Skin of body (tissue), 2 donors: ENCODE data around the gene DNAJB6. TPM values are rescaled to one million over a fixed set of nuclear protein-coding genes. Genes with fewer than 3 reads are reported as not detected.
"Not testable (repeated sequence)": the region's sequence is repeated elsewhere in the genome, so short reads cannot be mapped to it uniquely, and the experiment has no call there.

ENCODE experiments used
- DNase-seq: peaks from one replicate; lab custom pipeline; 2025; lab: John Stamatoyannopoulos, UW
- total RNA-seq: library from RNA; depleted of rRNA; stranded (reverse); fragments of >200 nt; gene quantifications from one replicate; pipeline ENCODE4 v1.2.3, GENCODE V29; 2014

DNAJB6 gene
- total RNA-seq, 1 donor from 2014 or later, result 97.8 TPM

DNA sequence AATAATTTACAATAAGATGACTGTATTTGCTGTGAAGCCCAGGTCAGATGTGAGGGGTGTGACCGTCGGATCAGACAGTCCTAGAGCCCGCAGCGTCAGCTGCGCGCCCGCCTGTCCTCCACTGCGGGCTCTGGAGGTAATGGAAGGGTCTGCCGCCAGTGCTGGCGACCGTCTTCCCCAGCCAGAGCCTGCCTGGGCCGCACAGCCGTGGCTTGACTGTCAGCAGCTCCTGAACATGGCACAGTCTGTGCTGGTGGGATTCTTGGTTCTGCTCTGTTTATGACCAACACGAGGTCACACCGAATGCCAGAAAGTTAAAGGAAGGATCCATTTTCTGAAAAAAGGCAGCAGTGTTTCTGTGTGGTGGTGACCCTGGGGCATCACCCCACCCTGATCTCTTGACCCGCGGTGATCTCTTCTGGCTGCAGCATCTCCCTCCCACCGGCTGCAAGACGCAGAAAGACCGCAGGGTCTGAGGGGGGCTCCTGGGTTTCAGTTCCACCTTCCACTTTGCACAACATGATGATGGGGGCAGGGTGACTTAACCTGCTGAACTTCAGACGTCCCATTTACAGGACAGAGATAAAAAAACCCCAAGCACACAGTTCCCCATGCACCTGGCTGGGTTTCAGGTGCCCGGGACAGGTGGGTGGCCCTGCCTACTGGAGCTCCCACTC, 103.7 kb downstream of the DNAJB6 start:
- no peak for DNase-seq

DNA sequence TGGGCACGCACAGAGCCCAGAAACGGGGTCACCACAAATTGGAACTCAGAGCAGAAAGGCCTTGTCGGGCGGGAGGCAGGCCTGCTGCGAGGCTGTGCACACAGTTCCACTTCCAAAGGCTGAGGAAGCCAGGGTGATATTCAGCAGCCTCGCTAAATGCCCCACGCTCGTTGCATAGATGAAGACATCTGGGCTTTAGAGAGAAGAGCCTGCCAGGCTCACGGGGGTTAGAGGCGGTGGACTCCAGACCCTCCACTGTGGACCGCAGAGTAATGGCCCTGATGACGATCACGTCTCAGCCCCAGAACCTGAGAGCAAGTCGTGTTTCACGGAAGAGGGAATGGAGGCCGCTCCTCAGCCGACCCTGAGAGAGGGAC, 104.2 kb downstream of the DNAJB6 start:
- no peak for DNase-seq

DNA sequence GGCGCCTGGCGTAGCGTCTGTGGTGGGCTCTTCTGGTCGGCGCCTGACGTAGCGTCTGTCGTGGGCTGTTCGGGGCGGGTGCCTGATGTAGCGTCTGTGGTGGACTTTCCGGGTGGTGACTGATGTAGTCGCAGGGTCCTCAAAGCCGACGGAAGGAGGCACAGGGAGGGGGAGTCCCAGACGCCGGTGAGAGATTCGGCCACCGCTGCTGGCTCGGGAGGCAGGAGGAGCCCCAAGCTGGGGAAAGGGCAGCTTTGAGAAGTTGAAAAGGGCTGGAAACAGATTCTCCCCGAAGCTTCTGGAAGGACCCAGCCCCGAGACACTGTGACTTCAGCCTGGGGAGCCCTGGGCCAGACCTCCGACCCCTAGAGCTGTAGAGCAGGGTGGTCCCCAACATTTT, 105.7 kb downstream of the DNAJB6 start:
- no peak for DNase-seq

DNA sequence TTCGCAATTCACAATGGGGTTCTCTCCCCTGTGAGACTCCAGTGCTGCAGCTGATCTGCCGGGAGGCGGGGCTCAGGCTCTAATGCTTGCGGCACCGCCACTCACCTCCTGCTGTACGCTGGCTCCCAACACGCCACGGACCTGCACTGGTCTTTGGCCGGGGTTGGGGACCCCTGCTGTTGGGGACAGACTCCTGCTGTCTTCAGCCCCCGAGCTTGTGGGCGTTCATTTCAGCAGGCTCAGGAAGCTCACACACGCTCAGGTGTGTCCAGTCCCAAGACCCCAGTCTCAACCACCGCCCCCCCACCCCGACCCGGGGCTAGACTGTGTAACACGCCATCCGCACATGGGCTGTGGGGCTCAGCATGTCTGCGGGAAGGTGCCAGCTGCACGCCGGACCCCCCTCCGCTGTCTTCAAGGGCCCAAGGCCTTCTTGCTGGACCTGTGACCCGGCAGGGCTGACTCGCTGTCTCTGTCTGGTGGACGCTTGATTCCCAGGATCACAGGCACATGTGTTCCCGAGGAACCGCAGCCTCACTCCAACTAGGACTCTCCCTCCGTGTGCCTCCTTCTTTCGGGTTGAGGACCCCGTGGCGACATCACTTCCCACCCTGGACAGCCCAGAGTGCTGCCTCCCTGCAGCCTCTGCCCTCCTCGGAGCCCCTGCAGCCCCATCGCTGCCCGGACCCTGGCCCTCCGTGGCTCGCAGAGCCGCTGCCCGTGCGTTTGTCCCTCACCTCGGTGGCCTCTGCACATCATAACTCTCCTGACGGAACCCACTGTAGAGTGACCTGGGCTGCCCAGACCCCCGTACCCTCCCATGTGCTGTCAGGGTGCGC, 106.4 kb downstream of the DNAJB6 start:
- no peak for DNase-seq

DNA sequence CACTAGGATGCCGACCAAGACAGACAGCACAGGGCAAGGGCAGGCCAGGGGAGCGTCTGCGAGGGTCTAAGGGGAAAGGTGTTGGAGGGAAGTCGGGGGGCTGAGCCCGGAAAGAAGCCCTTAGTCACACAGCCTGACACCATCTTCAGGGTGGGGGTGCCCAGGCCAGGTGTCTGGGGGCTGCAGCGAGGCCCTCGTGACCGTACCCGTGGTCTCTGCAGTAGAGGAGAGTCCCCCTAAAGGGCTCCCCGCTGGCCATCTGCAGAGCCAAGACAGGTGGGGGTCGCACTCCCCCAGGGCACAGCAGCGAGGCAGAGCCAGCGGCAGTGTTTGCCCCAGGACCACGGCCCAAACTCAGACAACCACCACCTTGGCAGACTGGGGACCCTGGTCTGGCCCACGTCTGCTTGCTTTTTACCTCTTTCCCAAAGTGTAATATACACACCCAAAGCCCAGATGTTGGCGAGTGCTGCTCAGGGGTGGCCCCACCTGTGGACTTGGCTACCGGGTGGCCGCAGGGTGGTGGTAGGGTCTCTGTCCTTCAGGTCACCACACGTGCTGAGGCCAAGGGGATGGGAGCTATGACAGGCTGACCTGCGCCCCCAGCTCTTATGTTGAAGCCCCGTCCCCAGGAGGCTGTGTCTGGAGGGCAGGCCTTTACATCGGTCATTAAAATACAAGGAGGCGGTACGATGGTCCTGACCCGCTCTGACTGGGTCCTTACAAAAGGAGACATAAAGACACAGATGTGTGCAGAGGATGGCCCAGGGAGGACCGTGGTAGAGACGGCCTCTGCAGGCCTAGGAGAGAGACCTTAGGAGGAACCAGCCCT, 107.4 kb downstream of the DNAJB6 start:
- no peak for DNase-seq

DNA sequence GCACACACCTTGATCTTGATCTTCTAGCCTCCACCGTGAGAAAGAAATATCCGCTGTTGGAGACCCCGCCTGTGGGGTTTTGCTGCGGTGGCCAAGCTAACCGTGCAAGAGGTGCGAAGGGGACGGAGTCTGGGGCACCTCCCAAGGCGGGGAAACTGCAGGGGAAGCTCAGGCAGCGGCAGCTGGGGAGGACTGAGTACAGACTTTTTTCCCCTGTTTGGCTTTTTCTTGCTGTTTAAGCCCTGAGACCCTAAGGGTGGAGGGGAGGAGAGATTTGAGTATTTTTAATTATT, 108.0 kb downstream of the DNAJB6 start:
- no peak for DNase-seq

DNA sequence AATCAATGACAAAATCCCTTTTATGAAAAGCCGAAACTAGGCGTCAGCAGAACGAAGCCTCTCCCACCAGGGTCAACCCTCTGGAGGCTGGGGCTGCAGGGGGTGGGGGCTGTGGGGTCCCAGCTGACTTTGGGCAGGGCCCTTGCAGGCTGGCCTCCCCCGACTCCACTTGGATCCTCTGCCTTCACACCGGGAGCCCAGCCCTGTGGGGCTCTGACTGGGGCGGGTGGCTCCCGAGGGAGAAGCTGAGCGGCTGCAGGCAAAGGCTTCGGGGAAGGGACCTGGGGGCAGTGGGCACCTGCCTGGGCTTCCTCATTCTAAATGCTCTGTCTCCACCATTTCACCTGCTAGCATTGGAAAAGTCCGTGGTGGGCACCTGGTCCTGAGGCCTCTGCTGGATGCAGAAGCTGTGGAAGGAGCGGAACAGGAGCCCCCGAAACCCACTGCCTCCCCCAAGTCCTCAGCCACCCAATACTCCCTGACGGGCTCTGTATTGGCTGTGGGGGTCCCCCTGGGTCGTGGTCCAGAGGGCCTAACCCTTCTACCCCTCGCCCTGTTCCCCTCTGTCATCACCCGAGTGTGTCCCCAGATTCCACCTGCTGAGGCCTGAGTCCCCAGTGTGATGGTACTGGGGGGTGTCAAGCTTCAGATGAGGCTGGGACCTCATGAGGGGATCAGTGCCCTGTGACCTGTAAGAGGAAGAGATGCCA, 108.6 kb downstream of the DNAJB6 start:
- DNase-seq, result no peak

DNA sequence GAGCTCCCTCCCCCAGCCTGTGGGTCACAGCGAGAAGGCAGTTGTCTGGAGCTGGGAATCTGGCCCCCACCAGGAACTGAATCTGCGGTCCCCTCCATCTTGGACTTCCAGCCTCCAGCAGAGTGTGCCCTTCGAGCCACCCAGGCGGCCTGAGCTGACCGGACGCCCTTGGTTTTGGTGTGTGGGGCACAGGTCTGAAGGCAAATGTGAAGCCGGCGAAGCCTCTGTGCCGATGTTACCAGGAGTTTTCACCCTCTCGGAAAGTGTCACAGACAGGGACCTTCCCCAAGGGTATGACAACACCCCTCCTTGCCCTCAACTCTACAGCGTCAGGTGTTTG, 109.1 kb downstream of the DNAJB6 start:
- no peak for DNase-seq

DNA sequence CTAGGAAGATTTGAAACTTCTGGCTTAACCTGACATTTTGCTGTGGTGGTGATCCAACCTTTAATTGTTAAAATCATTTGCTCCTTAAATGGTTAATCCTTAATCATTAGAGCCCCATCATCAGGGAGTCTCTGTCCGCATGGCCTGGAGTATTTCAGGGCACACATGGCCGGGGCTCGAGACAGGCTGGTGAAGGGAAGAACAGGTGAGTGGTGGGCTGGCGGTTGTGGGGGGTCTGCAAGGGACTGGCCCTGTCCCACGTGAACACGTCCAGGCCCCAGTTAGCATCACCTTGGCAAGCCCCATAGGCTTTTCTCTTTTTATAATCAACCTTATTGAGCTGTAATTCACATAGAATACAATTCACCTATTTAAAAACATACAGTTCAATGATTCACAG, 109.5 kb downstream of the DNAJB6 start:
- no peak for DNase-seq

DNA sequence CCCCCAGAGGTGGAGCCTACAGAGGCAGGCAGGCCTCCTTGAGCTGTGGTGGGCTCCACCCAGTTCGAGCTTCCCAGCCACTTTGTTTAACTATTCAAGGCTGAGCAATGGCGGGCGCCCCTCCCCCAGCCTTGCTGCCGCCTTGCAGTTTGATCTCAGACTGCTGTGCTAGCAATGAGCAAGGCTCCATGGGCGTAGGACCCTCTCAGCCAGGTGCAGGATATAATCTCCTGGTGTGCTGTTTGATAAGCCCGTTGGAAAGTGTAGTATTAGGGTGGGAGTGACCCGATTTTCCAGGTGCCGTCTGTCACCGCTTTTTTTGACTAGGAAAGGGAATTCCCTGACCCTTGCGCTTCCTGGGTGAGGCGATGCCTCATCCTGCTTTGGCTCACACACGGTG, 117.2 kb downstream of the DNAJB6 start:
- not testable (repeated sequence) for DNase-seq

DNA sequence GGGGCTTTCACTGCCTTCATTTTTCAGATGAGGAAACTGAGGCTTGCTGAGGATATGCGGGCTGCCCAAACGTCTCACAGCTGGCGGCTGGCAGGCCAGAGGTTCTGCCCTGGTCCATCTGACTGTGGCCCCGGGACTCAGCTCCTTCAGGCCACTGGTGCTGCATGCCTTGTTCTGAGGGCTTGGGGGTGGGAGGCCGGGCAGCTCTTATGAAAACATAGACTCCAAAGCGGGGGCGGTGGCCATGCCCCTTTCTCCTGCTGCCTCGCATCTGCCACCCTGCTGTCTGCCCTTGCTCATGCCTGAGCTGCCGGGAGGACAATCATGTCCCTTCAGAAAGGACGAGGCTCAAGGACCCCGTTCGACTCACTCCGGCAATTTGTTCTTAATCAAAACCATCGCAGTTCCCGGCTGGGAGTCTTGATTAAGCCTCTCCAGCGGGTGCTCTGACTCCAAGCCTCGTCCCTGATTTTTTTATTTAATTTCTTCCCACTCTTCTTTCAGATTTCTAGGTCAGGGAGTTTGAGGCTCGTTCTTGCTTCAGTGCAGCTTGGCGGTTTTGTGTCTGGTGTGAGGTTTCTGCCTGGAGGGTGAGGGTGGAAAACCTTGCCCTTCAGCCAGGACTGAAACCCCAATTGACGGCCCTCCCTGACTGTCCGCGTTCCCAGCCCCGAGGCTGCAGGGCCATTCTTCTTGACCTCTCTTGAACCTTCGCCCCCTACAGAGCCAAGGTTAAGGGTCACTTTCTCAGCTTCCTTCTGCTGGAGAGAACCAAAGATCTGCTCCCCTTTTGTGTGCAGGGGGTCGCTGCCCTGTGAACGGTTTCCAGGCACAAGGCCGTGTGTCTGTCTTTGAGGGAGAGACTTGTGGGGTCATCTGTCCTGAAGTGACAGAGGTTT, 120.8 kb downstream of the DNAJB6 start:
- DNase-seq, result no peak

DNA sequence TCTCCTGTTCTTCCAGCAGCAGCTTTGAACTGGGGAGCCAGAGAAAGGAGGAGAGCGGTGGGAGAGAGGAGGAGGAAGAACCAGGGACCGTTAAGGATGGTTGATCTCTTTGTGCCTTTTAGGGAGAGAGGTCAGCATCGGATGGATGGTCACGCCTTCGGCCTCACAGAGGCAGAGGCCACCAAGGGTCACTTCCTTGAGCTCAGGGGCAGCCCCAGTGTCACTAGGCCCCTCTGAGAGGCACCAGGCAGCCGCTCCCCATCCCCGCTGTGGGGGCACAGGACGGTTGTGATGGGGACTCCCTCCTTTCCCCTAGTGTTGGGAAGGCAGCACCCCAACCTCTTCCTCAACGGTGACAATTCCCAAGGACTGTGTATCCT, 121.4 kb downstream of the DNAJB6 start:
- no peak for DNase-seq

DNA sequence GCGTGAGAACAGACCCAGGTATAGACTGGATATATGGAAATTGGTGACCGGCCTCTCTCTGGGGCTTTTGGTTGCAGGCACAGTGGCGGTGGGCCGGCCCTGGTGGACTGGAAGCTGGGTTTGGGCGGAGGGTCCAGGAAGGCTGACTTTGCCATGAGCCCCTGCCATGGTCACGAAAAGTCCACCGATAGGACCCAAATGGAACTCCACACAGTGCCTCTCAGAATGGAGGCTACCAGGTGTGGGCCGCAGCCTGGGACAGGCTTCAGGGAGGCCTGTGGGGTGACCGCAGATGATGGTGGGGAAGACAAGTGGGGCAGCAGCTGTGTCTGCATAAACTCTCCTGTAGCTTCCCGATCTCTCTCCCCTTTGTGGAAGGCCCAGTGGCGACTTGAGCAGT, 123.2 kb downstream of the DNAJB6 start:
- no peak for DNase-seq

DNA sequence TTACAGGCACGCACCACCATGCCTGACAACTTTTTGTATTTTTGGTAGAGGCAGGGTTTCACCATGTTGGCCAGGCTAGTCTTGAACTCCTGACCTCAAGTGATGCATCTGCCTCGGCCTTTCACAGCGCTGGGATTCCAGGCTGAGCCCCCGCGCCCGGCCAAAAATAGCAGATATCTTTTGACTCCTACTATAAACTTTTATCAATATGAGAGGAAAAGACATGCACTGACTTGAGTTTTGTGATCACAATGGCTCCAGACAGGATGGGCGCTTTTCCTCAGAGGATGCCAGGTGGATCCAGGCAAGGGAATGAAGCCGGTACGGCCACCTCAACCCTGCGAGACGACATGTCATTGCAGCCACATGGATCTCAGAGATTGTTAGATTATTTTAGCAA, 123.9 kb downstream of the DNAJB6 start:
- no peak for DNase-seq

DNA sequence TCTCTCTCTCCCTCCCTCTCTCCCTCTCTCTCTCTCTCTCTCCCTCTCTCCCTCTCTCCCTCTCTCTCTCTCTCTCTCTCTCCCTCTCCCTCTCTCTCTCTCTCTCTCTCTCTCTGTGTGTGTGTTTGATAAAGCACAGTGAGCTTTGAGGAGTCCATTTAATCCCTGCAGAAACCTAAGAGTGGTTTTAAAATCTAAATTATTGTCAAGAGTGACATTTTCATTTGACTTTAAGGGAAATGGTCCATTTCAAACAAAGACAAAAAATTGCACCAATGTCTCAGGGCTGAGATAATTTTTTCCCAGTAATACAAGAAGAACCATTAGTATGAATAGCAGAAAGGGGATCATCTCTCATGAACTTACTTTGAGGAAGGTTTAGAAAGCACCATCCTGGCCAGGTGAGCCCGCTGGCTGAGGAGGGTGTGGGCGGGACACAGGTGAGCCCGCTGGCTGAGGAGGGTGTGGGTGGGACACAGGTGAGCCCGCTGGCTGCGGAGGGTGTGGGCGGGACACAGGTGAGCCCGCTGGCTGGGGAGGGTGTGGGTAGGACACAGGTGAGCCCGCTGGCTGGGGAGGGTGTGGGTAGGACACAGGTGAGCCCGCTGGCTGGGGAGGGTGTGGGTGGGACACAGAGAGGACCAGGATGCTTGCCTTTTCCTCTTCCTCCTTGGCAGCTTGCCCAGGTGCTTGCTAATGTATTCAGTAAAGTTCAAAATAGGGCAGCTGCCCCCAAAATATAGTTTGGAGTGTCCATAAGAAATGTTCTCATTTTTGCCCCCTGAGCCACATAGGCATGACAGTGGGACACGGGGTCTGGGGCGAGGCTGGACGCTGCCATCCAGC, 125.0 kb downstream of the DNAJB6 start:
- DNase-seq, result no peak

DNA sequence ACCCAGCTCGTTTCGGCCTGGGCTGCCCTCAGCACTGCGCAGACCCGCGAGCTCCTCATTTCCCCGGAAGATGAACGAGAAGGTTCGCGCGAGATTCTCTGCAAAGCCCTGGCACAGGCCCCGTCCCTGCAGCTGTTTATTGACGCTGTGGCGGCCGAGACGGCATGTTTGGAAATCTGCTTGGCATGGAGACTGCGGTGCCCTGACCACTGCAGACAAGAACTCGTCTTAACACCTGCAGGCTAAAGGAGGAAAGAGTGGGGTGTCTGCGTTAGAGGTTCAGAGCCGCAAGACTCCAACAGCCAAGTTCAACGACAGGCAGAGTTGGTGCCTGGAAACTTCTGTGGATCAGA, 125.6 kb downstream of the DNAJB6 start:
- DNase-seq, result no peak

DNA sequence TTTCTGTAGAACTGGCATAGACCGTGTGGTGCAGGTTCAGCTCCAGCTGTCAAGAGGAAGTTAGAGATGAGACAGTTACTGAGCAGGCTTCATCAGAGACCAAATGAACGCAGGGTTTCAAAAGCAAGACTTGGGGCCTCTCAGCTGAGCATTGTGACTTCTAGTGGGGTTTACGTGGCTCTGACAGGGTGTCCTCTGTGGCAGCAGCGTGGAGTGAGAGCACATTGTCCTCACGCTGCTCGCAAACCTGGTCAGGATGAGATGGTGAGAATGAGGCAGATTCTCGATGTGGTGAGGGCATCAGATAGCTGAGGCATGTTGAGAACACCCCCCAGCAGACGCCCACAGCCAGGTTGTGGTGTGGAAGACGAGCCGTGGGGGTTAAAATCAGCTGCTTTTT, 126.0 kb downstream of the DNAJB6 start:
- no peak for DNase-seq

DNA sequence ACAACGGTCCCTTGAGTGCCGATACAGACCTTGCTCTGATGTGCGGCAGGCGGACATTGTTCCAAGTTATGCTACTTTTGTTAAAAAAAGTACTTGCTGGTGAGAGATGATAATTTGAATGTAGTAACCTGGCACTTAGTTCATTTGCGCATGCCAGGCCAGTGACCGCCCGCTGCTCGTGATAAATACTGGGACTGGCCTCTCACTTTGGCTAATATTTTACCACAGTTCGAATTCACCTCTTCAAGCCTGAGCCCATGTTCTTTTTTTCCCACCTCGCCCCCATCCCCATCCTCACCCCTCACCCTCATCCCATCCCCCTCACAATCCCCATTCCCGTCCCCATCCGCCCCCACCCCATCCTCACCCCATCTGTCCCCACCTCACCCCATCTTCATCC, 126.4 kb downstream of the DNAJB6 start:
- no peak for DNase-seq

DNA sequence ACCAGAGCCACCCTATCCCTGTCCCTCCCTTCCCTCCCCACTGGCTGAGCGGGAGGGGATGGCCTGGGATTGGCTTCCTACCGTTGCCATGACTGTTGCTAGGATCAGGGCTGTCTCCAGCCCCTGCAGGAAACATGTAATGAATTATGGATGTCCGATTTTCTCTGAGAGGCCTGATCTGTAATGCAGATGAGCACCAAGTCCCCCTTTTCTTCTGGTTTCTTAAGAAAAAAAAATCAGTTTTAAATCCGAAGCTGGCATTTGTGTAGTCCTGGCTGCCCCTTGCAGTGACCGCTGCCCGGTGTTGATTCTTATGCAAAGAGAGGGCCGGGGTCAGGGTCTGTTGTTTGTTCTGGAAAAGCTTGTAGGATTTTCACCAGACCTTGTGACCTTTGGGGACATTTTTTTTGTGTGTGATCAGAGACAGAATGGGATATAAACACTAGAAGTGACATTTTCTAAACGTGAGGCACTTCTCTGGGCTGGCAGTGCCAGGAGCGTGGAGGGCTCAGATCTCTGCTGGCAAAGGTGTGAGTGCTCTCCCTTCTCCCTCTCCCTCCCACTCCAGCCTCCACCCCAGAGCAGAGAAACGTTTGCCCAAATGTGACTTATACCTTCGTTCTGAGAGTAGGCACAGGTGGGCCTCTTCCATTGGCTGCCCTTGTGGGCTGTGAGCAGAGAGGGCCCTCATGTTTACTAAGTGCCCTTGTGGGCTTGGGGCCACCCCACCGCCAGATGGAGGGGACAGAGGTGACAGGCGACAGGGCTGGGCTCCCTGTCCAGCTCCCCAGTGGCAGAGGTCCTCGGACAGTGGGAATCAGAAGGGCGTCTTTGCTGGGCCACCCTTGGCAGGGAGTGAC, 127.5 kb downstream of the DNAJB6 start:
- DNase-seq, result no peak
